Stimulated activated CD8-positive, alpha-beta memory T cell treated with anti-CD3 and anti-CD28 coated beads, Interleukin-12 subunit alpha, Interleukin-12 subunit beta, amount 100 ng/mL, for 24 hours (primary cell): ENCODE data around the gene STXBP6.
"Not testable (repeated sequence)": the region's sequence is repeated elsewhere in the genome, so short reads cannot be mapped to it uniquely, and the experiment has no call there.

ENCODE experiments used
- DNase-seq: peaks from one replicate; pipeline ENCODE4 v3.0.0-alpha.2; 2020; ENCODE audit errors: extremely low read depth

Gene STXBP6

GRCh38 chr14:24858052-24858451 is 191.9 kb downstream of the STXBP6 start:
- DNase-seq: no peak

GRCh38 chr14:24857277-24857676 is 192.7 kb downstream of the STXBP6 start:
- no peak for DNase-seq

GRCh38 chr14:24853446-24853845 is 196.5 kb downstream of the STXBP6 start:
- no peak for DNase-seq

- no peak for DNase-seq
Observed at GRCh38 chr14:24852312-24853060, 197.5 kb downstream of the STXBP6 start.

GRCh38 chr14:24851837-24852236 is 198.1 kb downstream of the STXBP6 start:
- no peak for DNase-seq

- no peak for DNase-seq
Observed at GRCh38 chr14:24851406-24851805, 198.5 kb downstream of the STXBP6 start.

- no peak for DNase-seq
Observed at GRCh38 chr14:24850072-24850471, 199.9 kb downstream of the STXBP6 start.

- no peak for DNase-seq
Observed at GRCh38 chr14:24849471-24849870, 200.5 kb downstream of the STXBP6 start.

GRCh38 chr14:24848102-24848790 is 201.7 kb downstream of the STXBP6 start:
- DNase-seq: no peak

- no peak for DNase-seq
Observed at GRCh38 chr14:24847568-24848095, 202.3 kb downstream of the STXBP6 start.

GRCh38 chr14:24846261-24846660 is 203.7 kb downstream of the STXBP6 start:
- DNase-seq: no peak

GRCh38 chr14:24845851-24846250 is 204.1 kb downstream of the STXBP6 start:
- DNase-seq: no peak

- DNase-seq: no peak
Observed at GRCh38 chr14:24844011-24844410, 205.9 kb downstream of the STXBP6 start.

- no peak for DNase-seq
Observed at GRCh38 chr14:24843494-24843893, 206.5 kb downstream of the STXBP6 start.

- no peak for DNase-seq
Observed at GRCh38 chr14:24840204-24840893, 209.6 kb downstream of the STXBP6 start.

GRCh38 chr14:24839617-24840203 is 210.2 kb downstream of the STXBP6 start:
- DNase-seq: no peak

GRCh38 chr14:24838945-24839616 is 210.9 kb downstream of the STXBP6 start:
- DNase-seq: no peak

- DNase-seq: no peak
Observed at GRCh38 chr14:24837280-24838046, 212.5 kb downstream of the STXBP6 start.

GRCh38 chr14:24836324-24836723 is 213.6 kb downstream of the STXBP6 start:
- DNase-seq: not testable (repeated sequence)

GRCh38 chr14:24834956-24835355 is 215.0 kb downstream of the STXBP6 start:
- DNase-seq: no peak

GRCh38 chr14:24833385-24833784 is 216.6 kb downstream of the STXBP6 start:
- DNase-seq: no peak
